Inflammatory macrophage treated with lipopolysaccharide for 1 hour (primary cell): ENCODE data around the gene PRIMPOL.
"Not testable (repeated sequence)": the region's sequence is repeated elsewhere in the genome, so short reads cannot be mapped to it uniquely, and the experiment has no call there.

Experiments
- DNase-seq, 2 donors: peaks; one replicate each; pipeline ENCODE4 v3.0.0-alpha.2; 2020 to 2022

PRIMPOL gene

DNA sequence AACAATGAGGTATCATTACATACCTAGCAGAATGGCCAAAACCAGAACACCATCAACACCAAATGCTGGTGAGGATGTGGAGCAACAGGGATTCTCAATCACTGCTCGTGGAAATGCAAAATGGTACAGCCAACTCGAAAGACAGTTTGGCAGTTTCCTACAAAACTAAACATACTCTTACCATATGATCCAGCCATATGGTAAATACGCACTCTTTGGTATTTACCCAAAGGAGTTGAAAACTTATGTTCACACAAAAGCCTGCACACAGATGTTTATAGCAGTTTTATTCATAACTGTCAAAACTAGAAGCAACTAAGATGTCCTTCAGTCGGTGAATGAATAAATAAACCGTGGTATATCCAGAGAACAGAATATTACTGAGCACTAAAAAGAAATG, 8.1 kb upstream of the PRIMPOL start:
- DNase-seq, result no peak

DNA sequence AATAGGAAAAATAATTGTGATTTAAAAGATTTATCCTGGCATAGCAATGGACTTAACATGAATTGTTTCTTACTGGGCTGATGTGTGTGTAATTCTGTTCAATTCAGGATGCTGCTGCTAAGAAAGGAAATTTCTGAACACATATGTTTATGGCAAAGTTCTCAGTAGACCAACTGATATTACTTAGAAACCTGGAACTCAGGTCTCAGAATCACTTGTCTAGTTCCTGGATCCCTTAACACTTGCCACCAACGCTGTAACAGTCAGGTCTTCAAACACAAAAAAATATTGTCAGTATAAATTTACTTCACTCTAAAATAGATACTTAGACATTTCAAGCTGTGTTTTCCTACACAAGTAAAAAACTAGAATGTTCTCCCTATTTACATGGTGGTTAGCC, 5.8 kb upstream of the PRIMPOL start:
- no peak for DNase-seq

DNA sequence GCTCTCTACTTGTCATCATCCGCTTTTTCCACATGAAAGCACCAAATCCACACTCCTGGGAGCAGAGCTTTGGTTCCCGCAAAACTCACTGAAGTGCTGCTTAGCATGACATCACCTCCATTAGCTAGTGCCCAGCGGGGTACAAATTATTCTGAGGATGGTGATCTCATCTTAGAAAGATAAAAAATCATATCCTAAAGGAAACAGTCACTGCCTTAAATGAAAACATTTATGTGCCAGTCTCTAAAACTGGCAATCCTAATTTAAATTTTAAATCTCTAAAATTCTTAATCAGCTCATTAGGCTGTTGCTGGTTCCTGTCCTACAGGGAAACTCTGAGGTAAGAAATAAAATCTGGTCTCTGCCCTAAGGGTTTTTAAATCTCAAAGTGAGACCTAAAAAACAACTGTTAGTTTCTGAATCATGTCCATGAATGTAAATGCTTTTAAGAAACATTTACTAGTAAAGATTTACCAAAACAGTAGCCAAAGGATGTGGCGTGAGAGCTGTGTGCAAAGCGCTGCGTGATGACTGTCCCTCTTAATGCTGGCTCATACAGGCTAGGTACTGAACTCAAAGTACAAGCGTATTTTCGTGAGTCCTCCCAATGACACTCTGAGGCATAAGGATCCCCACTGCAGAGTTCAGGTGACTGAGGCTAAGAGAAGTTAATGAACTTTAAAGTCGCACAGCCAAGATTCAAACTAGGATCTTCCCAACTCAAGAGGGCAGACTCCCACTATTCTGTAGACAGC, 4.8 kb upstream of the PRIMPOL start:
- no peak for DNase-seq

DNA sequence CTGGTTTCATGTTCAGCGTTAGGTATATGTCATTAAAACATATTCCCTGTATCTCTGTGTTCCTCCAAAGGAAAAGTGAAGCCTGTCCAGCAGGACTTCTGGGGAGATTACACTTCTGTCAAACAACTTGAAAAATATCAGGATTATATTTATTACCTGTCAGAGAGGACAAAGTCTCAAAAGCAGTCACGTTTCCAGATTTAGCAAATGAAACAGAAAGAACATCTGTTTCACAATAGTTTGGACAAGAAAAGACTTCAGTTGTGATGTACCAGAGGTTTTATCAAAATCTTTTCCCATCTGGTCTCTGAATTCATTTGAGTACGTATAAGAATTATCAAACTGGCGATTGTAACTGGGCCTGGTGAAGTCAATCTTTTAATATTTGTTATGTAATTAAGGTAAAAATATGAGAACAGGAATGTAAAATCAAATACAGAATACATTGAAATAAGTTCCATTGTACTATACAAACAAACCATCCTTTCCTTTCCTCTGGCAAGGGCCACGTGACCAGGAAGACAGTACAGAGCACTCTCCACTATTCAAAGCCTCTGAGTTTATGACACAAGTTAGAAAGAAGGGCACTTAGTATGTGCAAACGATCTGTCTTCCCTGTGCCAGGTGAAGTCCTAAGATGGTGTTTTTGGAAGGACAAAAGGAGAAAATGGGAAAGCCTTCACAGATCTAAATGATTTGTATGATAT, 3.5 kb upstream of the PRIMPOL start:
- no peak for DNase-seq

DNA sequence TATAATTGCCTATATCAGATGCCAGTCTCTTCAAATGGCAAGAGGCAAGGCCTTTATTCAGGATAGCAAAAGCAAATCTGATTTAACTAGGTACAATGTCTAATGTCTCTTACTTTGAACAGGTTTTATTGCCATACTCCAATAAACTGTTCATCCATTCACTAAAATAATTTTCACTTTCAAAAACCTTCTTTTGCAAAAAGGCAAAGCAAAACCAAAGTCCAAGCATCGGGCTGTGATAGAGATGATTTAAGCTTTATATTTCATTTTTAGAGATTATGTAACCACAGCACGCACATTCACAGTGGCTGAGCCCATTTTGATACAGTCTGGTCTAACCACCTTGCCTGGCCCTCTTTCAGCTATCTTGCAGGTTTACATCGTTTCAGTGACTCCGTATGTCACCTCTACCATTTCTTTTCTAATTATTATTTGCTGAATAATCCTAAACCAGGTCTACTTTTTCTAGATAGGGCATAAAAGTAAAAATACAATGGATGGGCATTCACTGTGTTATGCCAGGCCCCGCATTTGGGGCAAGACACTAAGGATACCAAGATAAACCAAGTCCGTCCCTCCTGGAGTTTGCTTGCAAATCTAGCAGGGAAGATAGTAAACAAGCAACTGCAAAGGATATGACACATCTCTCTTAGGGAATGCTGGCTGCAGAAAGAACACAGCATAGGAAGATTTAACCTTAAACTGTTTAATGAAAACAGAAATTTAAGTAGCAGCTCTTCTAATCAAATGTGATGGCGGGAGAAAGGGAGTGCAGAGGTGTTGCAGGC, 2.1 kb upstream of the PRIMPOL start:
- no peak for DNase-seq

DNA sequence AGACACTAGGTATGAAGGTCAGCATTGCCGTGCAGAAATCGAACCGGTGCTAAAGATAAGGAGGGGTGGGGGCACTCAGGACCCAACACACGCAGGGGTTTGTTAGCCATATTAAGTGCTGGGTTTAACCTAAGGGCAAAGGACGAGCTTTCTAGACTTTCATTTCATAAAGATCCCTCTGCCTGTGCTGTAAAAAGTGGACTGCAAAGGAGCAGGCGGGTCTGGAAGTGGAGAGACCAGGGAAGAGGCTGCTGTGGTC, 1.6 kb upstream of the PRIMPOL start:
- no peak for DNase-seq

DNA sequence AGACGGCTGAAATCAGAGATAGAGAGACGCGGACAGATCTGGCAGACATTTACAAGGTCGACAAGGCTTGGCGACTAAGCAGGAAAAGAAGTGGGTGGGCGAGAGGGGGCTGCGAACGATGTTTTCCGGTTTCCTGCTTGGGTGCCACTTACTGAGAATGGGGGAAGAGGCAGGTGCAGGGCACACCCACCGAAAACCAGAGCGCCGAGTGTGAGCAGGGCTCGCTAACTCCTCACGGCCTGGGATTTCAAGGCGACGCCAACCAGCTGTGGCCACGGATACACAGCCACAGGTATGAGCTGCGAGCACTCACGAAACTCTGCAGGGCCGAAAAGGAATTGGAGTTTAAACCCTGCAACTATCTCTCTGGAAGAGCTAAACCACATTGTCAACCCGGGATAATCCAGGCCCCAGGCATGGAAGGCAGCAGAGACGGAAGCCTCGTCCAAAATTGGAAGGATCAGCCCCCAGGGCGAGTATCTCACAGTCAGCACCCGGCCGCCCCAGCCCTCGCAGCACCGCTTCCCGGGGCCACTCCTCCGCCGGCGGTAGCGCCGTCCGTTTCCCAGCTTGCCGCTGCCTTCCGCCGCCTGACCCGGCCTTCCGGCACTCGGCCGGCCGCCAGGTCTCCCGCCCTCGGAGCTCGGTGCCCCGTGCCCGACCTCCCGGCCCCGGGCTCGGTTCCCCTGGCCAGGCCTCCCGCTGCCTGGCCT, 1.1 kb upstream of the PRIMPOL start:
- peak; percentile 22 to 47 for DNase-seq

DNA sequence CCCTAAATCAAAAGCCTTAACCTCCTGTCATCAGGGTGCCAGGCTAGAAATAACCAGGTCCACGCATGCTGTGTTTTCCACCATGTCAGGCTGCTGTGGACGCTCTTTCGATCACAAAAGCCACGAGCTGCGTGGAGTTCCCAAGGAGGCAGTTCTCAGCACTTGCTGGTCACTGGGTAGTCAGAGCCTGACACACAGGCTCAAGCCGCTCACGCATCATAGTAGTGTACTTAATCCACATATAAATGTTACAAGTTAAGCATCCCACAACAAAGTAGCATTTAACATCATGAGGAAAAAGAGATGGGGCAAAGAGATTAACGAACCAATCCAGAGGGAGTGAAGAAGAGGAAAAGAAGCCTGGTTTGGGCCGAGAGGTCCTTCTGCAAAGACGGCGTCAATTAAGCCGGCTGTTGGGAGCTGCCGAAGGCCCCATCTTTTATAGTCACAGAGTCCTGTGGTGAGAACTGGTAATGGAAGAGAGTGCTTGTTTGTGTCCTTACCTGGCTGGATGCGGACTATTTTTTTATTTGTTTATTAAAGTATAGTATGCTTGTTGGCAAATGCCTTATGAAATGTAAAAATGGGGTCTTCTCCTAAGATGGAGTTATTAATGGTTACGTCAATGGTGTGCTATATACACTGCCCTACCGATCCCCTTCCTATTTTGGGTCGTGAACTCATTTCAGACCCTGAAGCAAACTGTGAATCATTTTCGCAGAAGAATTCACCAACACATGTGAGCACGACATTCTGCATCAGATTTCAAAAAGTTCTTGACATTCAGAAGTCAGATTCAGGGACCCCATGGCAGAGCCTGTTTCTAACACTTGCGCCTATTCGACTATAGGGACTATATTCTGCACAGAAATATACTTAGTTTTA, 675 bp downstream of the PRIMPOL start:
- peak; percentile 61 to 65 for DNase-seq

DNA sequence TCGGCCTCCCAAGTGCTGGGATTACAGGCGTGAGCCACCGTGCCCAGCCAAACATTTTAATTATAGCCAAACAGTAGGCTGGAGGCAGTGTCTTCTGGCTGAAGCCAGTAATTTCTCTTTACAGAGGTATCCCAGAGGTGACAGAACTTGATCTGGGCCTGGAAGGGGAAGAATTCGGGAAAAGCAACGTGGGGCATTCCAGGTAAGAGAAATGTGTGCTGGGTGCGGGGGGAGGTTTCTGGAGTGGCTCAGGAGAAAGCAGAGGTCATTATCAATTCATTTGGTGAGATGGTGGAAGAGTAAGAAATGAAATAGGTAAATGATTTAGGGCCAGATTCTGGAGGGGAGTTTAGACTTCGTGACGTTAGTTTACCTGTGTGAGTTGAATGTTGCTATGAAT, 2.4 kb downstream of the PRIMPOL start:
- DNase-seq, result no peak

DNA sequence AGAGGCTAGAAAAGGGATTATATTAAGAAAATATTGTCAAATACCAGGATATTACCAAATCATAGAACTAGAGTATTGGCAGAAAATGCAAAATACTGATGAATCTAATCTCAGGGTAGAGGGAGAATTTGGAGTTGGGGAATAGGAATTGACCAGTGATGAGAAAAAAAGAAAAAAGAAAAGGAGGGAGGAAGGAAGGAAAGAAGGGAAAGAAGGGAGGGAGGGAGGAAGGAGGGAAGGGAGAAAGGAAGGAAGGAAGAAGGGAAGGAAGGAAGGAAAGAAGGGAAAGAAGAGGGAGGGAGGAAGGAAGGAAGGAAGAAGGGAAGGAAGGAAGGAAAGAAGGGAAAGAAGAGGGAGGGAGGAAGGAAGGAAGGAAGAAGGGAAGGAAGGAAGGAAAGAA, 3.1 kb downstream of the PRIMPOL start:
- not testable (repeated sequence) for DNase-seq

DNA sequence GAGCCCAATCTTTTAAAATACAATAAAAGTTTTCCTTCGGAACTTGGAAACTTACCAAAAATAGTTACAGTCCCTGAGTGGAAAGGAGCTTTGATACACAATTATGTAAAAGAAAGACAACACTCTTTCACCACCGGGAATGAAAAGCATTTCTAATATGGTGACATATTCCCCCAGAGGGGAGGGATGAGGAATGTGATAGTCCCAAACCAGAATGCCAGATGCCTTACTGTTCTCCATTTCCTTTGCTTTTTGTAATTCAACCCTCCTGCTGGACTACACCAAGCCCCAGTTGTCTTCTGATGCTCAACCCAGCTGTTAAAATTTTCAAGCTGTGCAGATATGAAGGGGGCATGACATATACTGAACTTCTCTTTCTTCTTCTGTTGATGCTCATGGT, 4.1 kb downstream of the PRIMPOL start:
- no peak for DNase-seq

DNA sequence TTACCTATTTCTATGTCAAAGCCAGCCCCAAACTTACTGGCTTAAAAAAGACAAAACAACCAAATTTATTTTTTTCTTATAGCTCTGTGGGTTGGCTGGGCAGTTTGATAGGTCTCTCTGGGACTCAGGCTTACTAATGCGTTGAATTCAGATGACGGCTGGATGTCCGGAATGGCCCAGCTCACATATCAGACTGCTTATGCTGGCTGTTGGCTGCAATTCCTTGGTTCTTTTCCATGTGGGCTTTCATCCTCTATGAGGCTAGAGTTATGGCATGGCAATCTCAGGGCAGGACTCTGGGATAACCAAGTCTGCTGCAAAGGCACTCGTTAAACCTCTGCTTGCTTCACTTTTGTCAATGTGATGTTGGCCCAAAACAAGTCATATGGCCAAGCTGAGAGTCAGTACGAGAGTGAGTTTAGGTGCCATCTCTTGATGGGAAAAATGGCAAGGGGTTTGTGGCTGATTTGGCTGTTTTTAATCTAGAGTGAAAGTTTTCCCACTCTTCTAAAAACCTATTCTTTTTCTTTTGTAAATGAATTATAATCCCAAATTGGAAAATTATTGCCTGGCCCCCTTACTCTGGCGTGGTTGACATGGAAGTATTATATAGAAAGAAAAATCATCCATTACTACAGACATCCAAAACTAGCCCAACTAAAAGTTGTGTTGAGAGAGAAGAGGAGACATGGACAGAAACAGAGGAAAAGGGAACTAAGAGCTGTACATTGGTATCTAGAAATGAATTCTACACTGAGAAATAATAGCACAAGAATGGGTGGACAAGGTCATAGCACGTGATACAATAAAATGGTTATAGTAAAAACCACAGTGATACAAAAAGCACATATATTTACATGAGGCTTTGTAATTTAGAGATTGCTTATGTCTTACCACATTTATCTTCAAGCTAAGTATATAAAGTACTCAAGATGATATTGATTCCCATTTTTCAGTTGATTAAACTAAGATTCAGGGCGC, 6.6 kb downstream of the PRIMPOL start:
- no peak for DNase-seq

DNA sequence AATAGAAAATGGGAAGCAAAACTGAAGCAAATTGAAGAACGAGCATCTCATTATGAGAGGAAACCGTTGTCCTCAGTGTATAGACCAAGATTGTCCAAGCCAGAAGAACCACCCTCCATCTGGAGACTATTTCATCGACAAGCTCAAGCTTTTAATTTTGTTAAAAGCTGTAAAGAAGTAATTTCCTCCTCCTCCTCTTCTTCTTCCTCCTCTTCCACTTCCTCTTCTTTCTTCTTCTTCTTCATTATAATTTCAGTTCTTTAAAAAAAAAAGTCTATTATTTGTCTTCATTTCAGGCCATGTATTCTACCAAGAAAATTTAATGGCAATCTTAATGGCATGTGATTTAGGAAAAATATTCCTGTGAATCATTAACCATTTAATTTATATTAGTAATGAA, 7.6 kb downstream of the PRIMPOL start:
- DNase-seq, result no peak

DNA sequence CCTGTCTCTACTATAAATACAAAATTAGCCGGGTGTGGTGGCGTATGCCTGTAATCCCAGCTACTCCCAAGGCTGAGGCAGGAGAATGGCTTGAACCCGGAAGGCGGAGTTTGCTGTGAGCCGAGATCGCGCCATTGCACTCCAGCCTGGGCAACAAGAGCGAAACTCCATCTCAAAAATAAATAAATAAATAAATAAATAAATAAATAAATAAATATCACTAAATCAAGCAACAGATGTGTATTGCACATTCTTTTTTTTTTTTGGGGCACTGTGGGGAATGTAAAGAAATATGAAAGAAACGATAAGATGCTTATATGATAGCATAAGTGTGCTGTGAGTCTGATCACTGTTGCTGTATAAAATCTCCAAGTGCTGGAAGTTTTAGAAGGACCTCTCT, 8.3 kb downstream of the PRIMPOL start:
- DNase-seq, result not testable (repeated sequence)

DNA sequence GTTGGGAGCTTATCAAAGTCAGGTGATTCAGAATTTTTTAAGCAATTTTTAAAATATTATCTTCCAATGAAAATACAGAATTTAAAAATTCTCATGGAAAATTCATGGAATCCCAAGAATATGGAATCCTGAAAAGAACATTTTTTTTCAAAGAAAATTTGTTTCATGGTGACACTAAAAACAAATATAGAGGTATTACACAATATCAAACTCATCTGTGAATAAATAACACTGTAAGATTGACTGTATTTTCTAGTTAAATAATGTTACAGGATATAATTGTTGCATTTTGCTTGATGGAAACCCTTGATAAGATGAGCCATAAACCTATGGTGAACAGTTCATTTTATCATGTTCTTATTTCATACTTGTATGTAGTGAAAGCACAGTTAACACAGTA, 11.4 kb downstream of the PRIMPOL start:
- DNase-seq, result no peak

DNA sequence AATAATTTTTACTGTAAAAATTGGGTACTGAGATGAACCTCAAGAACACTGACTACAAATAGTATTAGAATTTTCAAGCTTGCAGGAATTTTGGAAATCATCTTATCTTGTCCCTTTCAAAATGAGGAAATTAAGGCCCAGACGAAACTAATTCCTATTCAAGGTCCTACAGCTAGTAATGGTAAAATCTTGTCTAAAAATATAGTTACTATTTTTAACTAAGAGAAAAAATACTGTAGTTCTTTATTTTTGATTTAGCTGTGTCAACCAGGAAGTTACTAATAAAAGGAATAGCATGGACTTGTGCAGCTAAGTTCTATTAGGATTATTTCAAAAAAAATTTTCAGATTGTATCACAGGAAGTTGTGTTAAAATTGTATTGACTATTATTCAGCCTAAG, 12.7 kb downstream of the PRIMPOL start:
- DNase-seq, result no peak

DNA sequence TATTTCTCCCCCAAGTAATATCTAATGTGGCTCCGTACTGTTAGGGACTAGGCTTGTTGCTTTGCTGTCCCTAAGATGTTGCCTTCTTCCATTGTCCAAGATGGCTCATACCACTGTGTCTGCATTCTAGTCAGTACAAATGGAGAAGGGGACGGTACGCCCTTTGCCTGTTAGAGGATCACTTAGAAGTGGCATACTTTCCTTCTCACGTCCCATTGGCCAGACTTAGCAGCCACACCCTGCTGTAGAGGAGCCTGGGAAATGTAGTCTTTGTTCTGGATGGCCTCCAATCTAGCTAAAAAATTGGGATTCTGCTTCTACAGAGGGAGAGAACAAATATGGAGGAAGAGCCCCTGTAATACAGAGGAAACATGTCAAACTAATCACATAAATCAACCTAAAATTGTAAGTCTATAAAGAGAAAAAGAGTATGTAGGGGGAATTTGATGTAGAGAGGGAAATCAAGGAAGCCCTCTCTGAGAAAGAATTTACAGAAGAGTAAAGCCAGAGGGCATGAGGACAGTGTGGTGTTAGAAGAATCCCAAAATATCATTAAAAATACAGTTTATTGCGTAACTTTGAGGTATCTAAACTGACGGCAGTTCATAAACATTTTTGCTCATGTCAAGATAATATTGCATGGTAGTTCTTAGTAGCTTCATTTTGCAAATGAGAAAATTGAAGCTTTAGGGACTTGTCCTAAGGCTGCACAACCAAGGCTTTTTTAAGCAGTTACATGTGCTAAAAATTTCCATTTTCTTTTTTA, 15.1 kb downstream of the PRIMPOL start:
- peak in 1 of 2 donors; percentile 36 for DNase-seq

DNA sequence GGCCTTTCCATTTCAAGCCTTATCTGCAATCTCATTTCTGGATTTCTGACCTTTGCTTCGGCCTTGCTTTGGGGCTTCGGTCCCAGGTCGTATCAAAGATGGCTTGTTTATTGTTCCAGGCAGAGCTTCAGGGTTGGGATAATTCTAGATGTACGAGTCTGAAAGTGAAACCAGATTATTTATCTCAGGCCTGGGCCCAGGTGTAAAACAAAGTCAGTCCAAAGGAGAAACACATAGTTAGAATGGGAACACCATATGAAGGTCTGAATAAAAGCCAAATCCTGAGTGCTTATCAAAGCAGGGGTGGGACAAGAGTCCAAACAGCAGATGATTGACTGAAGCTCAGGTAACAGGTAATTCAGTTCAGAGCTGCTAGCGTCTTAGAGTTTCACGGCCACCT, 17.1 kb downstream of the PRIMPOL start:
- DNase-seq, result no peak

DNA sequence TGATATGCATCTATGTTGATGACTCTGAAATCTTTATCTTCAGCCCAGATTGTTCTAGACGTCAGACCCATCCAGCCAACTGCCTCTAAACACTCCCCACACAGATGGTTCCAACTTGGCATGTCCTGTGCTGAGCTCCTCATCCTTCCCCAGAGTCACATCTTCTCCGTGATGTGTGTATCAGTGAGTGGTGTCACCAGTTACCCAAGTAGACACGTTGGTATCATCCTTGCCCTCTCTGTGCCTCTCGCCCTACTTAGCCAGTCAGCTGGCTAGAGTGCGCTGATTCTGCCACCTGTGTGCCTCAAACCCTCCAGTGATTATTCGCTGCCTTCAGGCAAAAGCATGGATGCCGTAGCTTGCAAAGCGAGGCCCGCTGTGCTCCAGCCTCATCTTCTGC, 18.6 kb downstream of the PRIMPOL start:
- no peak for DNase-seq

DNA sequence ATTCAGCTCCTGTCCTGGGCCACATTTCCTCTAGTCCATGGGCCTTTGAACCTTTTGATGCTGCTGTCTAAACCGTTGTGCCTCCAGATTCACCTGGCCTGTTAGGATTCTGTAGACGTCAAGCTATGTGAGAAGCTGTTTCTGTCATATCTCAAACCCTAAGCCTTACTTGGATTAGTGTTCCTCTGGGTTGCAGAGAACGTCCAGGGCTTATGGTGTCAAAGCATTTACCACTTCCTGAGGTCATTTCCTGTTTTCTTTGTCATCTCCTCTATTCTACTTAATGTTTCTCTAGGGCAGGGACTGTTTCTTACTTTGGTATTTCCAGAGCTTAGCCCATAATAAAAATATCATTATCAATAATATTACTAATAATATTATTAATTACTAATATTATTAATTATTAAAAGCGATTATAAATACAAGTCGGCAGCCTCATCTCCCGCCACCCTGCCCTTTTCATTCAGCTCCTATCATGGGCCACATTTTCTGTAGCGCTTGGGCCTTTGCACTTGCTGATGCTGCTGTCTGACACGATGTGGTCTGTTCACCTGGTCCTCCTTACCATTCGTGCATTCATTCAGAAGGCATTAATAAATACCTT, 19.1 kb downstream of the PRIMPOL start:
- peak in 1 of 2 donors; percentile 39 for DNase-seq
